ENCODE measurements around the gene SVOPL. TPM values are rescaled to one million over a fixed set of nuclear protein-coding genes. Genes with fewer than 3 reads are reported as not detected.

The SVOPL gene
- total RNA-seq, 1 experiment from 2014 or later: 1.1 TPM

- Histone ChIP-seq H3K4me2 (ENCODE audit: insufficient read depth, insufficient read length, low read length) (no peak overlapping the region), H3K79me2 (ENCODE audit: insufficient read depth, low read length) (no peaks in the 10 kb centered on the region), H3K23me2 (ENCODE audit: insufficient read length, low read depth, low read length, poor library complexity, severe bottlenecking) (no peaks in the 10 kb centered on the region), H3K27me3 (ENCODE audit: insufficient read depth, low read length) (no peaks in the 10 kb centered on the region), H3K18ac (ENCODE audit: insufficient read length, low read depth, low read length) (no peak overlapping the region), H2AFZ (ENCODE audit: low read length) (no peak overlapping the region), H3K4ac (ENCODE audit: low read depth, low read length) (no peak overlapping the region), H4K20me1 (ENCODE audit: control insufficient read depth, insufficient read depth, insufficient read length) (no peaks in the 10 kb centered on the region), H2BK5ac (ENCODE audit: insufficient read length, low read length) (no peak overlapping the region), H3K14ac (ENCODE audit: insufficient read depth, low read length) (no peak overlapping the region), H3K79me1 (ENCODE audit: insufficient read depth, low read depth, low read length, poor library complexity, severe bottlenecking) (peaks cover 2% of the 10 kb centered on the region), H2BK12ac (ENCODE audit: insufficient read length, low read depth, low read length) (no peak overlapping the region), H4K91ac (ENCODE audit: insufficient read length, low read depth, low read length) (no peak overlapping the region), H3K4me1 (ENCODE audit: insufficient read depth, low read length) (no peaks in the 10 kb centered on the region), H2AK5ac (ENCODE audit: insufficient read length, low read length) (no peak overlapping the region), H2BK120ac (ENCODE audit: low read depth, low read length, poor library complexity, severe bottlenecking) (no peak overlapping the region), H3K9me3 (ENCODE audit: control insufficient read depth, low read depth, low read length) (peaks cover 57% of the 10 kb centered on the region), H2BK20ac (ENCODE audit: low read depth, low read length, poor library complexity, severe bottlenecking) (no peak overlapping the region), H4K8ac (replicated peaks; ENCODE audit: insufficient read length, low read depth, low read length) (no peak overlapping the region), H4K5ac (ENCODE audit: insufficient read length, low read depth, low read length) (no peak overlapping the region), H3K9ac (ENCODE audit: extremely low read depth, insufficient read length, low read length) (no peak overlapping the region), H3K56ac (ENCODE audit: insufficient read length, low read depth, low read length) (no peak overlapping the region), H3K23ac (ENCODE audit: insufficient read length, low read depth, low read length) (no peak overlapping the region), H3K27ac (ENCODE audit: insufficient read length, low read depth, low read length) (no peak overlapping the region), H2BK15ac (ENCODE audit: low read depth, low read length) (no peak overlapping the region), H3T11ph (ENCODE audit: low read length) (no peak overlapping the region)
- DNase-seq: no peak
- no peak for TF ChIP-seq CTCF (conservative IDR thresholded peaks at IDR 0.05)
- H3K4me3 Mint-ChIP-seq: no peak overlapping the region
- no CpG with 5 or more reads among the region's 5 CpGs for WGBS (ENCODE audit: extremely low coverage, insufficient read length, low lambda C conversion rate)
- peaks cover 33 to 48% of the 10 kb centered on the region in 2 experiments for H3K9me3 Mint-ChIP-seq
- H3K4me1 Mint-ChIP-seq: peaks cover 19 to 20% of the 10 kb centered on the region in 2 experiments
- peaks cover 99 to 100% (median 99%) of the 10 kb centered on the region in 3 experiments for H3K36me3 Mint-ChIP-seq (ENCODE audit: insufficient read depth in 1 of 3, low read depth in 3 of 3)
- H3K27ac Mint-ChIP-seq: peak overlapping the region in 2 of 3 experiments; percentile 44; a peak in 1 of 7 replicates
- peaks cover 5% of the 10 kb centered on the region; the same call in 1 of the 2 replicates for H3K27me3 Mint-ChIP-seq (ENCODE audit: low read depth)
Observed at GRCh38 chr7:138559448-138559847, 141.7 kb downstream of the SVOPL start.
